GM21576 (cell line): Measurements from ENCODE around the gene HCAR2.
"Not testable (repeated sequence)": the region's sequence is repeated elsewhere in the genome, so short reads cannot be mapped to it uniquely, and the experiment has no call there.

Source experiments
- ATAC-seq: cut with Tn5 transposase; IDR thresholded peaks from one replicate; pipeline ENCODE4 v1.9.1; 2021; ENCODE audit warnings: mild to moderate bottlenecking, moderate library complexity; ENCODE audit not compliant: unreplicated experiment

Gene HCAR2

DNA sequence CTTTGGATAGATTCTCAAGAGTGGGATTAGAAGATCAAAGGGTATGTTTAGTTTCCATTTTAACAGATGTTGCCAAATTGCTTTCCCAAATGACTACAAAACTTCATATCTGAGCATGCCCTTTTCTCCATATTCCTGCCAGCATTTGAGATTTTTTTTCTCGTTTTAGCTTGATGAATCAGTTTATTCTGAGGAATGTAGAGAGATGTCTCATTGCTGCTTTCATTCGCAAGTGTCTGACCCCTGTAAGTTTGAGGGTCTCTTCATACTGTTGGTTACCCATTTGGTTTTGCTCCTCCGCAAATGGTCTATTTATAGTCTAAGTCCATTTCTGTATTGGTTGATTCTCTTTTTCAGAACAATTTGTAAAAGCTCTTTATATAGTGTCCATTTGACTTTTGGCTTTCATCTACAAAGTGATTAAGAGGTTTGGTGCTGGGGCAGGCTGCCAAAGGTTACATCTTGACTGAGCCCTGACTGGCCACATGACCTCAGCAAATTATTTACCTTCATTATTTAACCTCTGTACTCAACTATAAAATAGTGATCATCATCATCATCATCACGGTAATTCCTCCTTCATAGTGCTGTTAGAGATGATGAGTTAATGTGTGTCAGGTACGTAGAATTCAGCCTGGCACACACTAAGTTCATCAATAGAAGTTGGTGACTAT, 33.6 kb downstream of the HCAR2 start:
- ATAC-seq: no peak

DNA sequence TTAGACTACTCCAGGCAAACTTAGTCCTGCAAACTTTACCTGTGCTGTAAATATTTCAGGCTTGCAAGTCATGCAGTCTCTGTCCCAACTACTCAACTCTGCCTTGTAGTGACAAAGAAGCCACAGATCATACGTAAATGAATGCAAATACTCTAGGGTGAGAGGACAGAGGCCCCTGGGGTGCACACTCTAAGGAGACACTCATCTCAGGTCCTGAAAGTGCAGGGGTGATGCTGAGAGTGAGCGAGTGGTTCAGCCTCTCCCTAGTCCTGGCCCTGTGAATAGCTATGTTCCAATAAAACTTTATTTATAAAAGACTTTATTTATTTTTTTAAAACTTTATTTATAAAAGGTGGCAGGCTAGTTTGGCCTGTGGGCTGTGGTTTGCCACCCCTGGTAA, 34.9 kb downstream of the HCAR2 start:
- ATAC-seq: no peak

DNA sequence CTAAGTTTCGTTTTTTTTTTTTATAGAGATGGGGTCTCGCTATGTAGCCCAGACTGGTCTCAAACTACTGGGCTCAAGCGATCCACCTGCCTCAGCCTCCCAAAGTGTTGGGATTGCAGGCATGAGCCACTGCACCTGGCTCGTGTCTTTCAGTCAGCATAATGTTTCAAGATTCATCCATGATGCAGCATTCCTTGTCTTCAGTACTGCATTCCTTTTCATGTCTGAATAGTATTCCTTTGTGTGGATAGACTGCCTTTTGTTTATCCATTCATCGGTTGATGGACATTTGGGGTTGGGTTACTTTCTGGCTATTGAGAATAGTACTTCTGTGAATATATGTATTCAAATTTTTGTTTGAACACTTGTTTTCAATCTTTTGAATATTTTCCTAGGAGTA, 37.4 kb downstream of the HCAR2 start:
- ATAC-seq: no peak

DNA sequence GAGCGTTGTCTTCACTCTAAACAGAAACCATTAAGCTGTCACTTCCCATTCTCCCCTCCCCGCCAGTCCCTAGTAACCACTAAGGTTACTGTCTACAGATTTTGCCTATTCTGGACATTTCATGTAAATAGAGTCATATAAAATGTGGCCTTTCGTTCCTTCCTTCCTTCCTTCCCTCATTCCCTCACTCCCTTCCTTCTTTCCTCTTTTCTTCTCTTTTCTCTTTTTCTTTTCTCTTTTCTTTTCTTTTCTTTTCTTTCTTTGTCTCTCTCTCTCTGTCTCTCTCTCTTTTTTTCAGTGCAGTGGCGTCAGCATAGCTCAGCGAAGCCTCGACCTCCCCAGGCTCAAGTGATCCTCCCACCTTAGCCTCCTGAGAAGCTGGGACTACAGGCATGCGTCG, 37.8 kb downstream of the HCAR2 start:
- ATAC-seq: no peak

DNA sequence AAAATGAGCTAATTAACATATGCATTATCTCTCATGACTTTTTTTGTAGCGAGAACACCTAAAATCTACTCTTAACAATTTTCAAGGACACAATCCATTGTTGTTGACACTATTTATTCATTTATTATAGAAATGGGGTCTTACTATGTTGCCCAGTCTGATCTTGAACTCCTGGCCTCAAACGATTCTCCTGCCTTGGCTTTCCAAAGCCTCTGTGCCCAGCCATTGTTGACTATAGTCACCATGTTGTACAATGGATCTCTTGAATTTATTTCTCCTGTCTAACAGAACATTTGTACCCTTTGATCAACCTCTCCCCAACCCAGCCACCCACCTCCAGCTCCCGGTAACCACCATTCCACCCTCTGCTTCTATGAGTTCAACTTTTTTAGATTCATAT, 41.2 kb downstream of the HCAR2 start:
- no peak for ATAC-seq

DNA sequence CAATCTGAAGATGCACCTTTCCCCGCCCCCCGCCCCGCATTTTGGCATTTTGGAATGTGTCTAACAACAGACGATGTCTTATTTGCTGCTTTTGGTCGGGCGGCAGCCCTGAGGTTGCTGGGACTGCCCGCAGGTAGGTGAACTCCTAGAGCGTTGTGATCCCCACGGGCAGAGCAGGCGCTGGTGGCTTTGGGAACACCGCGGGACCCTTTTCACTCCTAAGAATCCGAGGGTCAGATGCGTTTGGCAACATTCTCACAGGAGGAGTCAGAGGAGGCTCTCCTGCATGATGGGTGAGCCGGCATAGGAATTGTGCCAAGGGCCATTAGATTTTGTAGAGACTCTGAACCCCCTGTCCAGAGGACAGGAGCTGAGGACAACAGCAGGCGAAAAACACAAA, 41.9 kb downstream of the HCAR2 start:
- ATAC-seq: no peak

DNA sequence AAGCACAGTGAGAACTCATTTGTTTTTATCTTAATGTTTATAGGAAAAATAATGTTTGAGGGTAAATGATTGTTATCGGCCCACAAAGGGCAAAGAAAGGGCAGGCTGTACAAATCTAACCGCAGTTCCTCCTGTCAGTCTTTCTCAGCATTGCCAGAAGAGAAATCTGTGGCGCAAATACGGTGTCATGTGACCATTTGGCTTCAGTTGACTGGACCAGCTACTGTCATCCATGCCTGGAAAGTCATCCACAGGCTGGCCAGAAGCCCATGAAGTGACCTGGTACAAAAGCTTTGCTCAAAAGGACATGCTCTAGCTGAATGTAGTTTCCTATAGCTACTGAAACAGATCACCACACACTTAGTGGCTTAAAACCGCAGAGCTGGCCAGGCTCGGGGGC, 43.6 kb downstream of the HCAR2 start:
- ATAC-seq: no peak

DNA sequence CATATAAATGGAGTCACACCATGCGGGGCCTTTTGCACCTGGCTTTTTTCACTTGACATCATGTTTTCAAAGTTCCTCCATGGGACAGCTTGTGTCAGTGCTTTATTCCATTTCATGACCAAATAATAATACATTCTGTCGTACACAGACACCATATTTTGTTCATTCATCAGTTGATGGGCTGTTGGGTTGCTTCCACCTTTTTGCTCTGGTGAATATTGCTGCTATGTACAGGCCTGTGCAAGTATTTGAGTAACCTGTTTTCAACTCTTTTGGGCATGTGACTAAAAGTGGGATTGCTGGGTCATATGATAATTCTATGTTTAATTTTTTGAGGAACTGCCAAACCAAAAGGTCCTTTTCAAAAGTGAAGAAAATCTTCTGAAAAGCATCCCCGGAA, 46.9 kb downstream of the HCAR2 start:
- no peak for ATAC-seq

DNA sequence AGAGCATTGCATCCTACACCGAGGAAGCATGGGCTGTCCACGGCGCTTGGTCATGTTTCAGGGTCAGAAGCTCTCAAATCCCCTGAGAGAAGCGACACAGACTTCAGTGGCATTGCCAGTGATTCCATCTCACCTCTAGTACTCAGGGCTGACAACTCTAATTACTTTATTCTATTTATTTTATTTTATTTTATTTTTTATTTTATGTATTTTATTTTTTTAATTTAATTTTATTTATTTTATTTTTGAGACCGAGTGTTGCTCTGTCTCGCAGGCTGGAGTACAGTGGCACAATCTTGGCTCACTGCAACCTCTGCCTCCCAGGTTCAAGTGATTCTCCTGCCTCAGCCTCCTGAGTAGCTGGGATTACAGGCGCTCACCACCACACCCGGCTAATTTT, 49.9 kb downstream of the HCAR2 start:
- ATAC-seq: not testable (repeated sequence)

DNA sequence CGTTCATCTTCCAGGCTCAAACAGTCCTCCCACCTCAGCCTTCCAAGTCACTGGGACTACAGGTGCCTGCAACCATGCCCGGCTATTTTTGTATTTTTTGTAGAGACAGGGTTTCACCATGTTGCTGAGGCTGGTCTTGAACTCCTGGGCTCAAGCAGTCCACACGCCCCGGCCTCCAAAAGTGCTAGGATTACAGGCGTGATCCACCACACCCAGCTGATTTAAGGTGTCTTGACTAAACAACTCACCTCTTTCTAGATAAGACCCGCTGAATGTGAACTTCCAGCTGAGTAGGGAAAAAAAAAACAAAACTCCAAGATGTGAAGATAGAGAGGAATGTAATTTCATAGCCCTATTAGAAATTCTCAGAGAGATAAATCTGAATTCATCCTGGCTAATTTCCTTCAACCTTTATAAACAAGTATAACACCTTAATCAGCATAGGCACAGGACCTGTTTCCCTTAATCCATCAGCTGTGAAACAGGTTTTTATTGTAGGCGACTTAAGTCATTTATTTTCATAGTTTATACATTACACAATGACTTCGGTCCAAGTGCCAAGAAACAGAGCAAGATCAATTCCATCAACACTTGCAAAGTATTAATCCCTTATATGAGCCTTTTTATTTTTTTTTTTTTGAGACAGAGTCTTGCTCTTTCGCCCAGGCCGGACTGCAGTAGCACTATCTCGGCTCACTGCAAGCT, 51.5 kb downstream of the HCAR2 start:
- no peak for ATAC-seq
